Loucy (cell line): ENCODE measurements around the gene HBQ1.

Experiments used
- H2AFZ ChIP-seq: fragments of 200-600 bp; sonication (generic); 2 replicates; pipeline ENCODE4 v1.6.0; 2016; ENCODE audit warnings: antibody characterized with exemption, mild to moderate bottlenecking, low read length, moderate library complexity
- H3F3A ChIP-seq: fragments of 200-600 bp; 2 replicates; pipeline ENCODE4 v1.6.0; 2016; ENCODE audit warnings: antibody characterized with exemption, low read depth, mild to moderate bottlenecking
- H3K27me3 ChIP-seq: fragments of 200-600 bp; sonication (generic); 2 replicates; pipeline ENCODE4 v1.6.1; 2014; ENCODE audit warnings: low read length, mild to moderate bottlenecking; ENCODE audit not compliant: insufficient read depth, poor library complexity, severe bottlenecking
- H3K36me3 ChIP-seq: fragments of 200-600 bp; sonication (generic); 2 replicates; pipeline ENCODE4 v1.6.1; 2016; ENCODE audit warnings: low read length; ENCODE audit not compliant: insufficient read depth
- H3K4me1 ChIP-seq: fragments of 200-600 bp; sonication (generic); 2 replicates; pipeline ENCODE4 v1.5.1; 2014; ENCODE audit warnings: low read length, mild to moderate bottlenecking; ENCODE audit not compliant: insufficient read depth, poor library complexity, severe bottlenecking
- H3K4me2 ChIP-seq: fragments of 200-600 bp; sonication (generic); 2 replicates; pipeline ENCODE4 v1.6.0; 2014; ENCODE audit warnings: antibody characterized with exemption, low read length, low read depth, mild to moderate bottlenecking; ENCODE audit not compliant: poor library complexity, severe bottlenecking
- H3K4me3 ChIP-seq: fragments of 200-600 bp; sonication (generic); 2 replicates; pipeline ENCODE4 v1.5.1; 2014; ENCODE audit warnings: low read length, mild to moderate bottlenecking, mixed read lengths; ENCODE audit not compliant: poor library complexity, severe bottlenecking
- H3K79me2 ChIP-seq: fragments of 200-600 bp; sonication (generic); 2 replicates; pipeline ENCODE4 v1.6.1; 2014; ENCODE audit warnings: low read length; ENCODE audit not compliant: insufficient read depth
- H3K9ac ChIP-seq: fragments of 200-600 bp; sonication (generic); 2 replicates; pipeline ENCODE4 v1.6.0; 2014; ENCODE audit warnings: mild to moderate bottlenecking, low read depth, low read length, moderate library complexity; ENCODE audit not compliant: poor library complexity, severe bottlenecking
- H3K9me2 ChIP-seq: fragments of 200-600 bp; sonication (generic); replicated peaks from 2 replicates; pipeline ENCODE4 v1.6.1; 2016; ENCODE audit warnings: low read depth, low read length, mixed read lengths
- H3K9me3 ChIP-seq: fragments of 200-600 bp; sonication (generic); 2 replicates; pipeline ENCODE4 v1.6.1; 2014; ENCODE audit warnings: mild to moderate bottlenecking, antibody characterized with exemption, low read length, low read depth; ENCODE audit not compliant: insufficient read depth
- H4K20me1 ChIP-seq: fragments of 200-600 bp; sonication (generic); 2 replicates; pipeline ENCODE4 v1.6.0; 2014; ENCODE audit warnings: antibody characterized with exemption, low read length, mild to moderate bottlenecking; ENCODE audit not compliant: insufficient read depth, poor library complexity, severe bottlenecking
- CTCF ChIP-seq: fragments of 200-600 bp; sonication (generic); conservative IDR thresholded peaks from 2 replicates; pipeline ENCODE4 v1.5.1; 2014; ENCODE audit warnings: mild to moderate bottlenecking, antibody characterized with exemption, low read length
- EZH2phosphoT487 ChIP-seq: fragments of 200-600 bp; IDR thresholded peaks from 2 replicates; pipeline ENCODE4 v1.6.1; 2018; ENCODE audit warnings: antibody characterized with exemption, mild to moderate bottlenecking, moderate library complexity, borderline replicate concordance

The HBQ1 gene

GRCh38 chr16:144797-145252 is 35.4 kb upstream of the HBQ1 start:
- no peaks in the 10 kb centered on the region for H4K20me1 ChIP-seq
- no peaks in the 10 kb centered on the region for H3K9me2 ChIP-seq
- H3K27me3 ChIP-seq = no peaks in the 10 kb centered on the region
- H3K4me2 ChIP-seq = no peak overlapping the region
- TF ChIP-seq EZH2phosphoT487 (no peak), CTCF (no peak)
- no peak overlapping the region for H2AFZ ChIP-seq
- no peaks in the 10 kb centered on the region for H3K36me3 ChIP-seq
- no peaks in the 10 kb centered on the region for H3K79me2 ChIP-seq
- H3F3A ChIP-seq = no peaks in the 10 kb centered on the region
- no peak overlapping the region for H3K4me3 ChIP-seq
- no peak overlapping the region for H3K9ac ChIP-seq
- H3K9me3 ChIP-seq = no peaks in the 10 kb centered on the region
- H3K4me1 ChIP-seq = no peaks in the 10 kb centered on the region

DNA sequence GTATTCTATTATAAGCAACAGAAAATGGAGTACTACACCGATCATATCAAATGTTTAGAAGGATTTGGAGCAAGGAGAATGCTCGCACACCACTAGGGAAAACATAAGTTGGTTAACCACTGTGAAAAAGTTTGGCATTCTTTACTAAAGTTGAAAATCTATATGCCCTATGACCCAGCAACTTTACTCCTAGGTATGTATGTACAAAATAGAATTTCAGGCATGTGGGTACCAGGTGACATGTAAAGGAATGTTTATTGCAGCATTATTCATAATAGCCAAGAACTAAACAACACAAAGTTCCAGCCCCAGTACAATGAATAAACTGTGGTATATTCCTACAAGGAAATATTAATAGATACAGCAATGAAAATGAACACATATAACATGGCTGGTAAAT is 33.6 kb upstream of the HBQ1 start:
- Histone ChIP-seq H3K9ac (no peak overlapping the region), H4K20me1 (no peaks in the 10 kb centered on the region), H3K9me3 (no peaks in the 10 kb centered on the region), H3K4me2 (no peak overlapping the region), H3K27me3 (no peaks in the 10 kb centered on the region), H2AFZ (no peak overlapping the region), H3K4me1 (no peaks in the 10 kb centered on the region), H3K9me2 (no peaks in the 10 kb centered on the region), H3K36me3 (no peaks in the 10 kb centered on the region), H3K4me3 (no peak overlapping the region), H3K79me2 (no peaks in the 10 kb centered on the region), H3F3A (no peaks in the 10 kb centered on the region)
- TF ChIP-seq EZH2phosphoT487 (no peak), CTCF (no peak)

DNA sequence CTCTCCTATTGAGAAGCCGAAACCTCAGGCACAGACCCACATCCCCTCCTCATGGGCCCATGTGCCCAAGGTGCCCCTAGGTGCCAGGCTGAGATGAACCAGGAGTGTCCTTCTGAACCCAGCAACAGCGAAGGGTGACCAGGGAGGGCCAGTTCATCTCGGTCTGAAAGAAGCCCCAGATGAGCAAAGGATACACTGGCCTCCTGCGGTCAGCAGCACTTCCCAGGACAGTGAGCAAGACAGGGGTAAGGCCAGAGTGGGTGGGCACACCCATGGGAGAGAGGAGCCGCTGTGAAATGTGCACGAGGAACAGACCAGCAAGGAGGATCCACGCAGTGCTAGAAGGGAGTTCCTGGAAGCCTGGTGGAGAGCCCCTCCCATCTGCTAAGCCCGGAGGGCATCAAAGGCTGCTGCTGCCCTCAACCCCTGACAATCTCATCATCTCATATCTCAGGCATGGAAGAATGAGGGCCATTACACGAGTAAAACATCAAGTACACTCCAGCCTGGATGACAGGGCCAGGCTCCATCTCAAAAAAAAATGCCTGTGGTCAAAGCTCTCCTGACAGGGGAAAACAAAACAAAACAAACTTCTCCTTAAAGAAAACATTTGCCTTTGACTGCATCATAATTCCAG is 31.1 kb upstream of the HBQ1 start:
- H4K20me1 ChIP-seq = no peaks in the 10 kb centered on the region
- no peak overlapping the region for H3K9ac ChIP-seq
- no peaks in the 10 kb centered on the region for H3K9me3 ChIP-seq
- H3K79me2 ChIP-seq = no peaks in the 10 kb centered on the region
- no peak overlapping the region for H3K4me2 ChIP-seq
- H2AFZ ChIP-seq = no peak overlapping the region
- no peaks in the 10 kb centered on the region for H3F3A ChIP-seq
- H3K9me2 ChIP-seq = no peaks in the 10 kb centered on the region
- no peaks in the 10 kb centered on the region for H3K27me3 ChIP-seq
- no peaks in the 10 kb centered on the region for H3K36me3 ChIP-seq
- no peaks in the 10 kb centered on the region for H3K4me1 ChIP-seq
- TF ChIP-seq CTCF = no peak
- TF ChIP-seq EZH2phosphoT487 = no peak
- no peak overlapping the region for H3K4me3 ChIP-seq
